Measurements from ENCODE around the gene MROH7. TPM values are rescaled to one million over a fixed set of nuclear protein-coding genes. Genes with fewer than 3 reads are reported as not detected.
A peak's percentile ranks its signal among the peaks of the same experiment; 100 is the strongest.

MROH7 gene
- total RNA-seq, result 1 to 10 TPM; 2.6 to 3.4 TPM
- 1 to 10 TPM in 1 of 2 donors, under 1 TPM in 1; 0.21 to 1.2 TPM for polyA plus RNA-seq
- long read RNA-seq, donor 1, partial matches to known transcripts, result 6 of 6 reads
- long read RNA-seq, donor 1, other reads (novel, unspliced or antisense), result 0 of 6 reads
- long read RNA-seq, donor 2, result 0 reads
- long read RNA-seq, donor 3, result 0 reads
- long read RNA-seq, donor 4, result 0 reads
- long read RNA-seq, donor 5, result 0 reads

DNA sequence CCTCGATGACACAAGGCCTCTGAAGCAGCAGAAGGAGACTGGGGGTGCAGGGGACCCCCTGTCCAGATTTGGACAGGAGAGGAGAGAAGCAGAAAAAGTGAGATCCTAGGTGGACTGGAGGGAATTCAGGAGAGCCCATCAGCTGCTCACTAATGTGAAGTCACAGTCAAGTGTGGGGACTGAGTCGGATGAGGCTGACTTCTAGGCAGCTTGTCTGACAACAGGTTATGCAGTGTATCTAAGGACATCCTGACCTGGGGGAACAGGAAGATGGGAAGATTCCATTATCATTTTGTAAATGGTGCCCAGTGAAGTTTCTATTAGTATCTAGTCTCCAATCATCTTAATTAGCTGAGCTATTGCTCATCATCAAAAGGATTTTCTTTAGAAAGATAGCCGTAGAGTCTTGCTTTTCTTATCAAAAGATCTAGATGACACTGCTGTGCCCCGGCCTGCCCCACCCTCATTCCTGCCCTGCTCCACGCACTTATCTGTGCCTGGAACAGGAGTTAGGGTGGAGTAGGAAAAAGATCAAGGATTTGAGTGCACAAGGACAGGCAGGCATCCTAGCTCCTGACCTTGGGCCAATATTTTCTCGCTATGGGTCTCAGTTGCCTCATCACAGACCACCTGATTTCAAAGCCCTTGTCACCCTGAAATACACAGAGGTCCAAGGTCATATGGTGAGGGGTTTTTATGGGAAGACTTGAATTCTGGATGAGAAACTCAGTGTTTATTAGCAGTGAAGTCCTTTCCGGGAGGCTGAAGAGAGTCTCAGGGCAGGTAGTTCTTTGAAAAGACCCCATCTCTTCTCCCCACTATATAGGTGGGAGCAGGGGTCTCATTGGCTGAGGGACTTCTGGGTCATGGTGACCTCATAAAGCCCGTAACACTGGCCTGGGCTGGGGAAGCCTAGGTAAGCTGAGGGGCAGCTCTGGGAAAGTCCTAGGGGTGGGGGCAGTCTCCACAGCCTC is at the start of gene MROH7:
Gene MROH7 (plus strand): TSS at position 924 of the 974 bp plus-strand sequence. CDS start 11,141 bp downstream, outside the sequence.
- H3K4me3 ChIP-seq, result no peak within 1 kb of the TSS
- TF ChIP-seq CTCF (IDR thresholded peaks at IDR 0.05; ENCODE audit: control extremely low read depth, extremely low read depth), result no peak

GRCh38 chr1:54593571-54594160 is 47.9 kb upstream of the MROH7 start:
- H3K27ac ChIP-seq (ENCODE audit: low read depth in 1 of 2, low read length in 1 of 2), result peak overlapping the region in 1 of 2 donors; percentile 2
- no peaks in the 10 kb centered on the region for H3K4me1 ChIP-seq (ENCODE audit: control insufficient read depth in 5 of 5, insufficient read depth in 5 of 5, low read length in 5 of 5)
- DNase-seq (no peak), ATAC-seq (ENCODE audit: insufficient read depth, low FRiP score) (no peak)
- TF ChIP-seq CTCF (IDR thresholded peaks at IDR 0.05; ENCODE audit: control extremely low read depth, extremely low read depth), result no peak
- no peaks in the 10 kb centered on the region for H3K9me3 ChIP-seq (ENCODE audit: control insufficient read depth in 4 of 4, insufficient read depth in 3 of 4, low read length in 3 of 4)
- no peaks in the 10 kb centered on the region for H3K27me3 ChIP-seq (ENCODE audit: control insufficient read depth in 3 of 3, insufficient read depth in 3 of 3, low read length in 2 of 3)
- no peak overlapping the region for H3K4me3 ChIP-seq
- no peak overlapping the region for H3K9ac ChIP-seq (ENCODE audit: insufficient read depth in 1 of 2, low read length in 2 of 2)
- H3K36me3 ChIP-seq (ENCODE audit: control insufficient read depth in 4 of 4, insufficient read depth in 4 of 4, low read length in 4 of 4), result peaks cover 0 to 8% (median 0%) of the 10 kb centered on the region in 4 donors
- 92% methylated on average over 10 of the region's 10 CpGs for whole genome bisulfite sequencing, 2 donors

More for the DNA sequence above, at the start of gene MROH7:
- DNase-seq (no peak), ATAC-seq (ENCODE audit: insufficient read depth, low FRiP score) (no peak)
- Histone ChIP-seq H3K9me3 (ENCODE audit: control insufficient read depth in 4 of 4, insufficient read depth in 3 of 4, low read length in 3 of 4) (peaks cover 0 to 14% (median 3%) of the 10 kb centered on the region in 4 donors), H3K27ac (ENCODE audit: low read depth in 1 of 2, low read length in 1 of 2) (no peak within 1 kb of the TSS), H3K4me1 (ENCODE audit: control insufficient read depth in 5 of 5, insufficient read depth in 5 of 5, low read length in 5 of 5) (peaks cover 0 to 4% (median 0%) of the 10 kb centered on the region in 5 donors), H3K9ac (ENCODE audit: insufficient read depth in 1 of 2, low read length in 2 of 2) (no peak within 1 kb of the TSS), H3K27me3 (ENCODE audit: control insufficient read depth in 3 of 3, insufficient read depth in 3 of 3, low read length in 2 of 3) (no peaks in the 10 kb centered on the region), H3K36me3 (ENCODE audit: control insufficient read depth in 4 of 4, insufficient read depth in 4 of 4, low read length in 4 of 4) (no peaks in the 10 kb centered on the region)
- 67 to 83% methylated on average over 8 of the region's 8 CpGs for WGBS, 2 donors

DNA sequence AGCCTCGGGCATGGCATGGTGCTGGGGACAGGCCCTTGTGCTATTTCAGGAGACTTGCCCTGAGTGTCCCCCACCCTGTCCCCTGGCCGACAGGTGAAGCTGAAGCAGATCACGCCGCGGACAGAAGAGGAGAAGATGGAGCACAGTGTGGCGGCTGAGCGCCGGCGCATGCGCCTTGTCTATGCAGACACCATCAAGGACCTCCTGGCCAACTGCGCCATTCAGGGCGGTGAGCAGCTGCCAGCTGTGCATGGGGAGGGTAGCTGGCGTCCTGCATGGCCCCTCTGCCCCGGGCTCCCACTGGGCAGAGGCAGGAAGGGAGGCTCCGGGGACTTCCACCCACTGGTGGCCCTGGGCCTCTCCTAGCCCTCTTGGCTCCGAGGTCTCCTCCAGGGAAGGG is 47.1 kb upstream of the MROH7 start:
- ATAC-seq (ENCODE audit: insufficient read depth, low FRiP score) (no peak), DNase-seq (no peak)
- H3K4me3 ChIP-seq, result no peak overlapping the region
- peaks cover 0 to 10% (median 0%) of the 10 kb centered on the region in 4 donors for H3K36me3 ChIP-seq (ENCODE audit: control insufficient read depth in 4 of 4, insufficient read depth in 4 of 4, low read length in 4 of 4)
- peaks cover 0 to 3% (median 0%) of the 10 kb centered on the region in 5 donors for H3K4me1 ChIP-seq (ENCODE audit: control insufficient read depth in 5 of 5, insufficient read depth in 5 of 5, low read length in 5 of 5)
- H3K27ac ChIP-seq (ENCODE audit: low read depth in 1 of 2, low read length in 1 of 2), result no peak overlapping the region
- TF ChIP-seq CTCF (IDR thresholded peaks at IDR 0.05; ENCODE audit: control extremely low read depth, extremely low read depth), result no peak
- no peaks in the 10 kb centered on the region for H3K9me3 ChIP-seq (ENCODE audit: control insufficient read depth in 4 of 4, insufficient read depth in 3 of 4, low read length in 3 of 4)
- H3K27me3 ChIP-seq (ENCODE audit: control insufficient read depth in 3 of 3, insufficient read depth in 3 of 3, low read length in 2 of 3), result no peaks in the 10 kb centered on the region
- 92 to 95% methylated on average over 16 of the region's 16 CpGs for WGBS, 2 donors
- H3K9ac ChIP-seq (ENCODE audit: insufficient read depth in 1 of 2, low read length in 2 of 2), result no peak overlapping the region
